ENCODE data around the gene ZNF146. TPM values are rescaled to one million over a fixed set of nuclear protein-coding genes. Genes with fewer than 3 reads are reported as not detected.

The ZNF146 gene
- total RNA-seq, 1 donor from 2014 or later, result 126 TPM

GRCh38 chr19:36207605-36208252, 7.2 kb upstream of the ZNF146 start:
- TF ChIP-seq CTCF (IDR thresholded peaks at IDR 0.05; ENCODE audit: unreplicated experiment), result no peak
- Mint-ChIP-seq H3K4me3 (no peak overlapping the region), H3K9me3 (no peaks in the 10 kb centered on the region), H3K4me1 (no peaks in the 10 kb centered on the region), H3K27ac (no peak overlapping the region), H3K36me3 (peaks cover 3% of the 10 kb centered on the region), H3K27me3 (ENCODE audit: low read depth) (no peaks in the 10 kb centered on the region)
- DNase-seq (ENCODE audit: low spot score in 2 of 2, unreplicated experiment in 2 of 2), result no peak

- no peaks in the 10 kb centered on the region for H3K4me1 Mint-ChIP-seq
- TF ChIP-seq CTCF (IDR thresholded peaks at IDR 0.05; ENCODE audit: unreplicated experiment), result no peak
- H3K4me3 Mint-ChIP-seq, result no peak overlapping the region
- DNase-seq (ENCODE audit: low spot score in 2 of 2, unreplicated experiment in 2 of 2), result no peak
- H3K36me3 Mint-ChIP-seq, result no peaks in the 10 kb centered on the region
- H3K9me3 Mint-ChIP-seq, result no peaks in the 10 kb centered on the region
- H3K27ac Mint-ChIP-seq, result no peak overlapping the region
- H3K27me3 Mint-ChIP-seq (ENCODE audit: low read depth), result no peaks in the 10 kb centered on the region
These were observed 5.5 kb upstream of the ZNF146 start for GRCh38 chr19:36209372-36209771.

- no peak for DNase-seq (ENCODE audit: low spot score in 2 of 2, unreplicated experiment in 2 of 2)
- Mint-ChIP-seq H3K9me3 (no peaks in the 10 kb centered on the region), H3K36me3 (no peaks in the 10 kb centered on the region), H3K27ac (no peak overlapping the region), H3K27me3 (ENCODE audit: low read depth) (no peaks in the 10 kb centered on the region), H3K4me1 (no peaks in the 10 kb centered on the region), H3K4me3 (no peak overlapping the region)
- TF ChIP-seq CTCF (IDR thresholded peaks at IDR 0.05; ENCODE audit: unreplicated experiment), result no peak
These were observed 4.4 kb upstream of the ZNF146 start for GRCh38 chr19:36210497-36210896.

- H3K4me3 Mint-ChIP-seq, result peak overlapping the region; percentile 50
- H3K9me3 Mint-ChIP-seq, result no peaks in the 10 kb centered on the region
- DNase-seq (ENCODE audit: low spot score in 2 of 2, unreplicated experiment in 2 of 2), result no peak
- no peak overlapping the region for H3K27ac Mint-ChIP-seq
- no peaks in the 10 kb centered on the region for H3K27me3 Mint-ChIP-seq (ENCODE audit: low read depth)
- peaks cover 3% of the 10 kb centered on the region for H3K36me3 Mint-ChIP-seq
- TF ChIP-seq CTCF (IDR thresholded peaks at IDR 0.05; ENCODE audit: unreplicated experiment), result no peak
- peaks cover 10% of the 10 kb centered on the region for H3K4me1 Mint-ChIP-seq
These were observed 2.0 kb upstream of the ZNF146 start for GRCh38 chr19:36212895-36213294.

- Mint-ChIP-seq H3K4me3 (no peak overlapping the region), H3K4me1 (peaks cover 21% of the 10 kb centered on the region), H3K27me3 (ENCODE audit: low read depth) (no peaks in the 10 kb centered on the region), H3K9me3 (no peaks in the 10 kb centered on the region), H3K27ac (no peak overlapping the region), H3K36me3 (peaks cover 14% of the 10 kb centered on the region)
- TF ChIP-seq CTCF (IDR thresholded peaks at IDR 0.05; ENCODE audit: unreplicated experiment), result no peak
- DNase-seq (ENCODE audit: low spot score in 2 of 2, unreplicated experiment in 2 of 2), result no peak
These were observed 594 bp downstream of the ZNF146 start for GRCh38 chr19:36215276-36216123.
